Stromal cell of bone marrow (primary cell): ENCODE data around the gene KDM4D.
"Not testable (repeated sequence)": the region's sequence is repeated elsewhere in the genome, so short reads cannot be mapped to it uniquely, and the experiment has no call there.

Source experiments
- DNase-seq: peaks from one replicate; pipeline ENCODE4 v3.0.0-alpha.2; 2012; ENCODE audit warnings: low read depth

KDM4D gene

GRCh38 chr11:94958121-94958696, 15.3 kb upstream of the KDM4D start:
- no peak for DNase-seq

- no peak for DNase-seq
These were observed 14.3 kb upstream of the KDM4D start for GRCh38 chr11:94959179-94959578.

GRCh38 chr11:94960488-94960887, 13.0 kb upstream of the KDM4D start:
- no peak for DNase-seq

DNA sequence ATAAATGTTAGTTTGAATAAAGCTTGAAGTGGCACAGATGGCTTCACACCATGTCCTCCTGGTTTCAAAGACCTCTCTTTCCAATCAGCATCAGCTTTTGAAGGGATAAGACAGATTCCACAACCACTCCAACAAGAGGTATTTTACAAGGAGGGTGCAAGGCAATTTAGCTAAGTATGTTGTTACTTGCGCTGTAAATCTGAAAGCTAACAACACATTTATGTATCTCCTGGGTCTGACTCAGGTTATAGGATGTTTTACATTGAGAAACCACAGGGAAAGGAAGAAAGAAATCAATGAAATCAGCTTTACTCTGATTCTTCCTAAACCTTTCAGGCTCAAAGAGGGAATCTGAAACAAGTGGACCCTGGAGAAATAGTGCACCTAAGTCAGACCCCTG, 12.3 kb upstream of the KDM4D start:
- DNase-seq, result no peak

GRCh38 chr11:94964934-94965333, 8.6 kb upstream of the KDM4D start:
- no peak for DNase-seq

DNA sequence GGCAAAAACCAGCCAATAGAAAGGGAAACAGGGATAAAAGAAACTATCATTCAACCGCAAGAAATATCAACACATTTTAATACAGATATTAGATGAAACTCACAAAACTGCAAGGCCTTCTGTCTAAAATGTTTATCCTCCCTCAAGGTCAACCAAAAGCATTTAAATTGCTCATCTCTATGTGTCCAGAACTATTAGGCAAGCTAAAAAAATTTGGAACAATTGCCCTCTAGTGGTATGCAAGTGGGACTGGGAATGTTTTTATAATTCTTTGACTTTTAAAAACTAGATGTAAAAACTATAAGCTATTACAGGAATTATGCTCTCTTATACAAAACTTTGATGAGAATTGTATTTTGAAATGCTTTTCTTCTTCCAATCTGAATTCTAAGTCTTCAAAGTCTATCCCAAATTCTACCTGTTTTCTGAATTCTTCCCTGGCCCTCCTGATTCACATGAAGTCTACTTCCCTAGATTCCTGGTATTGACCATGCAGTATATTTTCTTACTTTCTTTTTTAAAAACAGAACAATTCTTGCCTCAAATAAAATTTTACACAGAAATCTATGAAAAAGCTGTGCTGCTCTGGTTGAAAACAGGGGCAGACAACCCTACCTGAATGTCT, 5.1 kb upstream of the KDM4D start:
- peak; percentile 35 for DNase-seq

DNA sequence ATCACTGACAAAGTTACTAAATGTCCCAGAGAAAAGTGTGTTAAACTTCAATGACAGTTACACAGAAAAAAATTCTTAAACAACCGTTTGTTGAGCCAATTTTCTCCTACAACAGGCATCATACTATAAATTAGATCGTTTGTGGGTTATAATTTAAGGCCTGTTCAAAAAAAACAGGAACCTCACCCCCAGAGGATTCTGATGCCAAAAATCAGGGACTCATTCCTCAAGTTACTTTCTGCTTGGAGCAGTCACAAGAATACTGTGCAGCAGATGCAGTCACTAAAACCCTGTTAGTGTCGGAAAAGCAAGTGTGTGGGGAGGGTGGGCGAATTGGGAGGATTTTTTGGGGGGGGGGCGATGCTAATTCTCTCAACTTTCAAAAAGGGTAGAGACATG, 810 bp upstream of the KDM4D start:
- no peak for DNase-seq

GRCh38 chr11:94974178-94974577, 669 bp downstream of the KDM4D start:
- no peak for DNase-seq

DNA sequence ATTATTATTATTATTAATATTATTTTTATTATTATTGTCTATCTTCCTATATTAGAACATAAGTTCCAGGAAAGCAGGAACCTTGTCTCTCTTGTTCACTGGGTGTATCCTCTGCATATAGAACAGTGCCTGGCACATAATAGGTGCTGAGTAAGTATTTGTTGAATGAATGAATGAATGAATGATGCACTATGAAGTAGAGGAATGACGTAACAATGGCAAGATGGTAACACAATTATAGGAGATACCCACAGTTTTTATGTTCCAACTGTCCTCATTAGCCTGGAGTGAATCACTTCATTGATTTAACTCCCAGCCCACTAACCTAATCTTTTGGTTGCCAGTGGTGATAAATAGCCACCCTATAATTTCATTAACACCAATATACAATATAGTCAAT, 2.1 kb downstream of the KDM4D start:
- DNase-seq, result no peak

DNA sequence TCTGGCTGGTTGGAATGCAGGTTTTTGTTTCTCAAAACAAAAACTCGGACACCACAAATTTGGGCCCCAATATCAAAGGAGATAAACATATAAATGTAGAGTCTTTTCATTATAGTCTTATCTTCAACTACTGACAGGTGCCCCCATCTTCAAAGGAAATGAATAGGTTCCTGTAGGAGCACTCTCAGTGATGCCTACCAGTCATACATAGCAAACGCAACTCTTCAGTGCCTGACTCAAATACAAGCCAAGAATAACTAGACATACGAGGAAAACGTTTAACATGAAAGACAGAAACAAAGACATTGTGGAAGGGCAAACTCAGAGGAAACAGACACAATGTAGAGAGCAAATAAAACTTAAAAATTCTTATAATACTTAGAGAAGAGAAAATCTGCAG, 13.9 kb downstream of the KDM4D start:
- DNase-seq, result no peak

DNA sequence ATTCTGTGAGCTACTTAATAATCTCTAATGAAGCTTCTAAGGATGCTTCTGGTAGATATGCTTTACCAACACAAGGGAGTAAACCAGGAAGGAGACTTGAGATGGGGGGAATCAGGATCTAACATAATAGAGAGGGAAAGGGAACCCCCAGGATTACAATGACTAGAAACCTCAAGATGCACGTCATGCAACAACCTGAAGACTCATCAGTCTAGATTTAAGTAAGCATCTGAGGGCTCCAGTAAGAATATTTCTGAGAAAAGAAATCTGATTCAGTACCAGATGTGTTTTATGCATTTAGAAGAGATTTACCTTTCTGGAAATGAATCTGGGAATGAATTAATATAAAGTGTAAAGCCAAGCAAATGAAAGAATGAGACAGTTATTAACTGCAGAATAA, 15.2 kb downstream of the KDM4D start:
- no peak for DNase-seq

DNA sequence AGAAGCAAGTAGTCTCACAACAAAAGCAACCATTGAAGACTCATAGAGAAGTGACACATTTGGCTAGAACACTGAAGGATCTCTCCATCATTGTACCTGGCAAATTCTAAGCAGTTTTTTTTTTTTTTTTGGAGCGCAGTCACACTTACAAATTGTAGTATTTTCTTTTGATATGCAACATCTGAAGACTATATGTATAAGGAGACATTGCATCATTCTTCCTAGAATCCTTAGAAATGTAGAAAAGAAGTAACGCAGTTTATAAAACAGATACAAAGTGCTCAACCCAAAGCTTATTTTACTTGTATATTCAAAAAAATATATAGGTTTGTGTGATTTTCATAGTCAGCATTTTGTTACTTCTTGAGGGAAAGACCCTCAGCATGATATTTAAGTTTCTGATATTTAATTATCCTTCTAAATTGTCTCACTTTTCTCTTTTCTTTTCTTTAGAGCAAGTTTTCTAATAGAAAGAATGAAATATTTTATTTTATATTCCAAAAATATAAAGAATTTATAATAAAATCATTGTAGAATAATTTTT, 20.0 kb downstream of the KDM4D start:
- no peak for DNase-seq

GRCh38 chr11:94997437-94997836, 23.9 kb downstream of the KDM4D start:
- DNase-seq, result no peak

GRCh38 chr11:94998285-94998684, 24.8 kb downstream of the KDM4D start:
- DNase-seq, result no peak

- DNase-seq, result no peak
These were observed 30.2 kb downstream of the KDM4D start for GRCh38 chr11:95003716-95004115.

DNA sequence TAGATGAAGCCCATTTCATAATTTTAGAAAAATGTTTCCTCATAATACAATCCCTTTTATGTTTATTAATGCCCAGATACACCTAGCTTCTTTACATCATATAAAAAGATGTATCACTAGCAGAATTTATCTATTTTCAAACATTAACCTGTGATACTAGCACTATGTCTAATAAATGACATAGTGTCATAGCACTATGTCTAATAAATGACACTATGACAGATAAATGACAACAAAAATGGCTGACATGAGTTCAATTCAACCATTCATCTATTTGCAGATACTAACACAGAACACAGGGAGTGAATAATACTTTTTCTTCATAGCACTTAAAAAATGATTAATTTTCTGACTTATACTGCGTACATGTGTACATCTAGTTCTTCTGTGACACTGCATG, 32.1 kb downstream of the KDM4D start:
- DNase-seq, result no peak

DNA sequence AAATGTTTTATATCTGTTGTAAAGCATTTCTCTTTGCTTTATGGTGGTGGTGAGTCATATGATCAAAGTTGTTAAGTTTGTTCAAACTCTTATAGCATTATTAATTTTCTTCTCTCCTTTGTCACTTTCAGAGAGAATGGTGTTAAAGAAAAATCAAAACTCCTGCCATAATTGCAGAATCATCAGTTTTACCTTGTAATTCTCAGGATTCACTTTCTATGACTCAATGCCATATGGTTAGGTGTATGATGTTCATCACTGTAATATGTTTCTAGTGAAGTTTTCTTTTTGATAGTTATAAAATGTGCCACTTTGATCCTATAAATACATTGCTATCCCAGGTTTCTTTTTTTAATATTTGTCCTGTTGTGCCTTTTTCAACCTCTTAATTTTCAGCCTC, 37.9 kb downstream of the KDM4D start:
- DNase-seq, result no peak

DNA sequence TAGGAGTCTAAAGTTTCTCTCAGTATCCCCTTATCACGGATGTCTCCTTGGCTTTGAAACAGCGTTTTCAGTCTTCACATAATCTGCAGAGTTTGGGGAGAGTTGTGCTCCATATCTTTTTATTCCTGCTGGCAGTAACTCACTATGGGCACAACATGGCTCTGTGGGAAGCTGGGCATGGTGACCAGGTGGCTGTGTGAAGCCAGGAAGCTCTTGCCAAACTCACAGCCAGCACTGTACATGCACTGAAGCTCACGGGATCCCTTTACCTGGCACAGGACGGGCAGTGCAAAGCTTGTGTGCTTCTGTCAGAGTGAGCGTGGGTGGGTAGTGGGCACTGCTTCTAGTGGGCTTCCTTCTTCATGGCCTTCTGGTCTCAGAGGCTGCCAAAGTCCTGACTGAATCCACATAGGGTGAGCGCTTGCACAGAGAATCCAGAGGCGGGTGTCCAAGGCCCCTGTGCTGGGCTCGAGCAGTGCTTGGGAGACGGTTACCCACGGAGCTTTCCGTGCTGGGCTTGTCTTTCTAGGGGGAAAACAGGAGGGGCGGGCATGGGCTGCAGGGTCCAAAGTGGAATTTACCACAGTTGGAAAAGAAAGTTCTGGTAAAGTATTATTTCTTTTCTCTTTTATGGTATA, 40.8 kb downstream of the KDM4D start:
- DNase-seq, result no peak

DNA sequence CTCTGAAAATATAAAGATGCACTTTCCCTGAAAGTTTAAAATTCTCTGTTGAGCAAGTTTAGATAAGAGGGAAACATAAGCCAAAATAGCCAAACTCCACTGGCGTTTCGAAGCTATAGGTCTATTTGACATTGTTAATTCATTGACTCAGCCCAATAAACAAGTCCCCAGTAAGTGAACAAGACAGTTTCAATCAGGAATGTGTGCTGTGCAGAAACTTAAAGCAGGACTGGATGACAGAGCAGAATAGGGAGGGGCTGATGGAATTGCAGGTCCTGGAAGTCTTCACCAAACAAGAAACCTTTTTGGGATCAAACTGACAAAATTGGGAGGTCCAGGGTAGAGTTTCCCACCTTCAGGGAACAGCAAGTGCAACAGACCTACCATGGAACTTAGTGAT, 42.6 kb downstream of the KDM4D start:
- no peak for DNase-seq

DNA sequence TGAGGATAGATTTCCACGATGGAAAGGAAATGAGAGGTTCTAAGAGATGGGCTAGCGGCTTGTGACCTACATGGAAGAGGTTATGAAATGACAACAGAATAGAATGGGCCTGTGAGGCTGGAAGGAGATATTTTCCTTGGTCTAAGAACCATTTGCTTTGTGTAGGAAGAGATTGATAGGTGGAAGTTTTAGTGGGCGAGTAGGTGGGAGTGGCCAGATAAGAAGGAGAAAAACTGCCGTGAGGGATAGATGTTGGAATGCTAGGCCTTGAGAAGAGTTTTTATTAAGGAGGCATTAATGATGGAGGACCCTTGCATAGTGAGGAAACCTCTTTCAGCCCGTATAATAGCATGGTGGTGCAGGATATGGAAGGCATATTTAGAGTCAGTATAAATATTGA, 48.0 kb downstream of the KDM4D start:
- not testable (repeated sequence) for DNase-seq

GRCh38 chr11:95024958-95025357, 51.4 kb downstream of the KDM4D start, which contains the start of gene KDM4E:
TSS of gene KDM4E (plus strand) at chr11:95025258. CDS start at chr11:95025558, 300 bp downstream.
- no peak for DNase-seq

DNA sequence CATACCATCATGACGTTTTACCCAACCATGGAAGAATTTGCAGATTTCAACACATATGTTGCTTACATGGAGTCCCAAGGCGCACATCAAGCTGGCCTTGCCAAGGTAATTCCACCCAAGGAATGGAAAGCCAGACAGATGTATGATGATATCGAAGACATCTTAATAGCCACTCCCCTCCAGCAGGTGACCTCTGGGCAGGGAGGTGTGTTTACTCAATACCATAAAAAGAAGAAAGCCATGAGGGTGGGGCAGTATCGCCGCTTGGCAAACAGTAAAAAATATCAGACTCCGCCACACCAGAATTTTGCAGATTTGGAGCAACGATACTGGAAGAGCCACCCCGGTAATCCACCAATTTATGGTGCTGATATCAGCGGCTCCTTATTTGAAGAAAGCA, 52.1 kb downstream of the KDM4D start:
- DNase-seq, result not testable (repeated sequence)

GRCh38 chr11:95028357-95028756, 54.8 kb downstream of the KDM4D start:
- no peak for DNase-seq
